Keratinocyte (primary cell): ENCODE measurements around the gene MYO15B. TPM values are rescaled to one million over a fixed set of nuclear protein-coding genes. Genes with fewer than 3 reads are reported as not detected.

Source experiments
- DNase-seq: peaks from one replicate; pipeline ENCODE4 v3.0.0-alpha.2; 2011; ENCODE audit warnings: low read depth, missing footprints, low spot score
- FAIRE-seq: peaks from 2 replicates; lab custom pipeline; 2011; peaks lifted over from hg19 to GRCh38; lab: Jason Lieb, UNC
- H2AFZ ChIP-seq: 2 replicates; pipeline ENCODE4 v1.6.0; 2012; ENCODE audit warnings: low read length, control low read depth, inconsistent platforms; ENCODE audit not compliant: control insufficient read depth
- H3K27ac ChIP-seq: 2 replicates; pipeline ENCODE4 v1.5.1; 2011; ENCODE audit warnings: low read length; ENCODE audit not compliant: control insufficient read depth, insufficient read depth
- H3K27me3 ChIP-seq: 3 replicates; pipeline ENCODE4 v1.6.0; 2011; ENCODE audit warnings: low read length; ENCODE audit not compliant: control insufficient read depth, insufficient read depth; ENCODE audit errors: extremely low read depth
- H3K36me3 ChIP-seq, 2 experiments: 2 replicates in 1 of 2; 3 replicates in 1 of 2; pipeline ENCODE4 v1.5.1; 2011; ENCODE audit warnings: low read length in 2 of 2, mild to moderate bottlenecking in 1 of 2; ENCODE audit not compliant: control insufficient read depth in 2 of 2, insufficient read depth in 2 of 2; ENCODE audit errors: extremely low read depth in 1 of 2
- H3K4me1 ChIP-seq: 3 replicates; pipeline ENCODE4 v1.5.1; 2011; ENCODE audit warnings: low read length; ENCODE audit not compliant: control insufficient read depth, insufficient read depth; ENCODE audit errors: extremely low read depth
- H3K4me2 ChIP-seq: 3 replicates; pipeline ENCODE4 v1.6.0; 2011; ENCODE audit warnings: low read depth, low read length; ENCODE audit not compliant: control insufficient read depth, insufficient read depth; ENCODE audit errors: extremely low read depth
- H3K4me3 ChIP-seq, 3 experiments: fragments of 200-600 bp in 1 of 3; sonication (generic) in 1 of 3; 2 replicates in 2 of 3; 3 replicates in 1 of 3; pipeline ENCODE4 v1.5.1; 2011 to 2016; ENCODE audit warnings: low read length in 3 of 3, mild to moderate bottlenecking in 3 of 3, control low read depth in 2 of 3, inconsistent platforms in 1 of 3, low read depth in 1 of 3, mixed read lengths in 1 of 3, mixed run types in 1 of 3, moderate library complexity in 1 of 3; ENCODE audit not compliant: control insufficient read depth in 2 of 3, insufficient read depth in 2 of 3; ENCODE audit errors: extremely low read depth in 1 of 3
- H3K79me2 ChIP-seq: 2 replicates; pipeline ENCODE4 v1.6.0; 2012; ENCODE audit warnings: low read length; ENCODE audit not compliant: control insufficient read depth, insufficient read depth
- H3K9ac ChIP-seq: 3 replicates; pipeline ENCODE4 v1.6.0; 2011; ENCODE audit warnings: low read length; ENCODE audit not compliant: control insufficient read depth, insufficient read depth; ENCODE audit errors: extremely low read depth
- H3K9me1 ChIP-seq: 3 replicates; pipeline ENCODE4 v1.6.0; 2011; ENCODE audit warnings: low read length; ENCODE audit not compliant: control insufficient read depth, insufficient read depth; ENCODE audit errors: extremely low read depth
- H3K9me3 ChIP-seq: 2 replicates; pipeline ENCODE4 v1.5.1; 2012; ENCODE audit warnings: low read depth, low read length; ENCODE audit not compliant: control insufficient read depth
- H4K20me1 ChIP-seq: 3 replicates; pipeline ENCODE4 v1.6.0; 2011; ENCODE audit warnings: low read length; ENCODE audit not compliant: control insufficient read depth, insufficient read depth; ENCODE audit errors: extremely low read depth
- EZH2 ChIP-seq: IDR thresholded peaks from one replicate; pipeline ENCODE4 v1.6.1; 2012; ENCODE audit warnings: inconsistent platforms, mild to moderate bottlenecking, low read length, moderate library complexity
- dilution Hi-C: fragments of 300-500 bp; cut with MboI; formaldehyde crosslinking; loops from one replicate; pipeline ENCODE4 v1.7.0; 2020; ENCODE audit warnings: low sequenced_read_pairs; ENCODE audit not compliant: extremely low pct_ligation_motif_present
- polyA plus RNA-seq, 5 experiments: library from polyadenylated mRNA; depleted of rRNA in 3 of 5; stranded (reverse) in 3 of 5; stranded (forward) in 1 of 5; unstranded in 1 of 5; fragments of >200 nt; gene quantifications; 1 replicate in 1 of 5; 2 replicates in 3 of 5; 3 replicates in 1 of 5; pipeline versions ENCODE4 v1.2.1 to v1.2.3, GENCODE V29; 2011 to 2012; ENCODE audit warnings: missing spikeins in 2 of 5, low read depth in 1 of 5, low replicate concordance in 1 of 5
- TF ChIP-seq, protein P1 (sequence below), 3 experiments: IDR thresholded peaks in 1 of 3; conservative IDR thresholded peaks in 1 of 3; optimal IDR thresholded peaks in 1 of 3; 2 replicates in 2 of 3; 3 replicates in 1 of 3; pipeline versions ENCODE3 to v1.5.1; 2011; ENCODE audit warnings: low read length in 3 of 3, mild to moderate bottlenecking in 3 of 3, moderate library complexity in 2 of 3, control low read depth in 1 of 3, inconsistent platforms in 1 of 3; ENCODE audit not compliant: insufficient read depth in 2 of 3; ENCODE audit errors: extremely low read depth in 1 of 3

The MYO15B gene
- polyA plus RNA-seq, 1 donor (not counting 4 experiments of a cell fraction or from before 2014, with no cell fraction given) = 0.14 TPM

DNA sequence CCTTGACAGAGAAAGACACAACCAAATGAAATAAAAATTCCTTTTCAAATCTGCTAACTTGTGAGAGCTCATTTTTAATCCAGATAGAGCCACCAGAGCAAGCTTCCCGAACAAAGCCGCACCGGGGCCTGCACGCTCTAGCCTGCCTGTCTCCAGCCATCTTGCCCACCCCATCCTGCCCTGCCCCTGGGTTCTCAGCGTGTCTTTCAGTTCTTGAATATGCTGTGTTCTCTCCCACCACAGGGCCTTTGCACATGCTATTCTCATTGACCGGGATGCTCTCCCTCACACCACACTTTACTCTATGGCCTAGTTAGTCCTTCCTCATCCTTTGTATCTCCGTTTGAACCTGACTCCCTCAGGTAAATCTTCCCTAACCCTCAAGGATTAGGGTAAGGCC lies 60.3 kb downstream of the MYO15B start:
- H2AFZ ChIP-seq = no peak overlapping the region
- no peak overlapping the region for H3K27ac ChIP-seq
- TF ChIP-seq, protein P1, sequence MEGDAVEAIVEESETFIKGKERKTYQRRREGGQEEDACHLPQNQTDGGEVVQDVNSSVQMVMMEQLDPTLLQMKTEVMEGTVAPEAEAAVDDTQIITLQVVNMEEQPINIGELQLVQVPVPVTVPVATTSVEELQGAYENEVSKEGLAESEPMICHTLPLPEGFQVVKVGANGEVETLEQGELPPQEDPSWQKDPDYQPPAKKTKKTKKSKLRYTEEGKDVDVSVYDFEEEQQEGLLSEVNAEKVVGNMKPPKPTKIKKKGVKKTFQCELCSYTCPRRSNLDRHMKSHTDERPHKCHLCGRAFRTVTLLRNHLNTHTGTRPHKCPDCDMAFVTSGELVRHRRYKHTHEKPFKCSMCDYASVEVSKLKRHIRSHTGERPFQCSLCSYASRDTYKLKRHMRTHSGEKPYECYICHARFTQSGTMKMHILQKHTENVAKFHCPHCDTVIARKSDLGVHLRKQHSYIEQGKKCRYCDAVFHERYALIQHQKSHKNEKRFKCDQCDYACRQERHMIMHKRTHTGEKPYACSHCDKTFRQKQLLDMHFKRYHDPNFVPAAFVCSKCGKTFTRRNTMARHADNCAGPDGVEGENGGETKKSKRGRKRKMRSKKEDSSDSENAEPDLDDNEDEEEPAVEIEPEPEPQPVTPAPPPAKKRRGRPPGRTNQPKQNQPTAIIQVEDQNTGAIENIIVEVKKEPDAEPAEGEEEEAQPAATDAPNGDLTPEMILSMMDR (optimal IDR thresholded peaks at IDR 0.05 in 1 of 3, IDR thresholded peaks at IDR 0.05 in 1 of 3, conservative IDR thresholded peaks at IDR 0.05 in 1 of 3; ENCODE audit: extremely low read depth in 1 of 3, insufficient read depth in 2 of 3, low read length in 3 of 3) = no peak
- TF ChIP-seq EZH2 = no peak
- dilution Hi-C loops = no loop called here
- H3K4me3 ChIP-seq = no peak overlapping the region
- peaks cover 2% of the 10 kb centered on the region for H3K9me1 ChIP-seq
- no peaks in the 10 kb centered on the region for H4K20me1 ChIP-seq
- peaks cover 16 to 26% of the 10 kb centered on the region in 2 experiments for H3K36me3 ChIP-seq
- H3K9ac ChIP-seq = no peak overlapping the region
- DNase-seq (no peak), FAIRE-seq (no peak)
- H3K27me3 ChIP-seq = no peaks in the 10 kb centered on the region
- H3K79me2 ChIP-seq = no peaks in the 10 kb centered on the region
- H3K4me1 ChIP-seq = peaks cover 35% of the 10 kb centered on the region
- no peak overlapping the region for H3K4me2 ChIP-seq
- H3K9me3 ChIP-seq = no peaks in the 10 kb centered on the region

DNA sequence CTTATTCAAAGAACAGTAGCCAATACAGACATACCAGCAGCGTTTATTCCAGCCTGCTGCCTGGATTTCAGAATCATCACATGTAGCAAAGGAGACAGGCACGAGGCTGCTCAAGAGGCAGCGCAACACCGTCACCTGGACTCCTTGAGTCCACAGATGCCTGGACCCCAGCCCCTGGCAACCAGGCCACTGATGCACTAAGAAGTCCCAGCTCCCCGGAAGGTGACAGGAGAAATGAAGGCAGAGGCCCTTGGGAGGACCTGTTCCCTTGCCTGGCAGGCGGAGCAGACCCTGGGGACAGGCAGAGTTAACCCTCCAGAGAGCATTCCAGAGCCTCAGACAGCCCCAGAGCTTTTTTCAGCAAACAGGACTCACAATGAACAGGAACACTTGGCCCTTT lies 62.1 kb downstream of the MYO15B start:
- Histone ChIP-seq H3K4me2 (no peak overlapping the region), H3K27ac (no peak overlapping the region), H3K79me2 (no peaks in the 10 kb centered on the region), H3K4me1 (peaks cover 22% of the 10 kb centered on the region), H3K9me3 (no peaks in the 10 kb centered on the region), H4K20me1 (no peaks in the 10 kb centered on the region), H3K36me3 (peaks cover 16 to 26% of the 10 kb centered on the region in 2 experiments), H2AFZ (no peak overlapping the region), H3K4me3 (no peak overlapping the region), H3K27me3 (no peaks in the 10 kb centered on the region), H3K9ac (no peak overlapping the region), H3K9me1 (peaks cover 2% of the 10 kb centered on the region)
- dilution Hi-C loops = no loop called here
- FAIRE-seq (no peak), DNase-seq (no peak)
- TF ChIP-seq, protein P1 (optimal IDR thresholded peaks at IDR 0.05 in 1 of 3, IDR thresholded peaks at IDR 0.05 in 1 of 3, conservative IDR thresholded peaks at IDR 0.05 in 1 of 3; ENCODE audit: extremely low read depth in 1 of 3, insufficient read depth in 2 of 3, low read length in 3 of 3) = no peak
- TF ChIP-seq EZH2 = no peak
